DOHH2 (cell line): ENCODE data around the gene ZNF280B.

Source experiments
- H3F3A ChIP-seq: fragments of 200-600 bp; sonication (generic), shearing (Covaris generic); 2 replicates; pipeline ENCODE4 v1.6.0; 2016; ENCODE audit warnings: antibody characterized with exemption, mild to moderate bottlenecking; ENCODE audit not compliant: control insufficient read depth, insufficient read depth
- H3K27ac ChIP-seq: fragments of 200-600 bp; sonication (generic); 2 replicates; pipeline ENCODE4 v1.5.1; 2014; ENCODE audit warnings: low read depth, mild to moderate bottlenecking, low read length, moderate library complexity
- H3K27me3 ChIP-seq: fragments of 200-600 bp; sonication (generic); 2 replicates; pipeline ENCODE4 v1.6.1; 2014; ENCODE audit warnings: mild to moderate bottlenecking, low read length, mixed read lengths; ENCODE audit not compliant: control insufficient read depth
- H3K36me3 ChIP-seq: fragments of 200-600 bp; sonication (generic); 2 replicates; pipeline ENCODE4 v1.6.1; 2014; ENCODE audit warnings: mild to moderate bottlenecking, low read length, moderate library complexity, mixed read lengths; ENCODE audit not compliant: control insufficient read depth
- H3K4me1 ChIP-seq: fragments of 200-600 bp; sonication (generic); 2 replicates; pipeline ENCODE4 v1.6.1; 2014; ENCODE audit warnings: mild to moderate bottlenecking, low read length, mixed read lengths; ENCODE audit not compliant: control insufficient read depth
- H3K4me2 ChIP-seq: fragments of 200-600 bp; sonication (generic); 2 replicates; pipeline ENCODE4 v1.6.0; 2014; ENCODE audit warnings: mild to moderate bottlenecking, low read length, moderate library complexity
- H3K4me3 ChIP-seq: fragments of 200-600 bp; sonication (generic); 2 replicates; pipeline ENCODE4 v1.5.1; 2014; ENCODE audit warnings: mild to moderate bottlenecking, low read length, mixed read lengths
- H3K79me2 ChIP-seq: fragments of 200-600 bp; sonication (generic); 2 replicates; pipeline ENCODE4 v1.6.1; 2014; ENCODE audit warnings: mild to moderate bottlenecking, low read length, mixed read lengths; ENCODE audit not compliant: control insufficient read depth
- H3K9me2 ChIP-seq: fragments of 200-600 bp; sonication (generic); replicated peaks from 2 replicates; pipeline ENCODE4 v1.6.1; 2014; ENCODE audit warnings: mild to moderate bottlenecking, low read length, mixed read lengths; ENCODE audit not compliant: control insufficient read depth
- H3K9me3 ChIP-seq: fragments of 200-600 bp; sonication (generic); 2 replicates; pipeline ENCODE4 v1.6.1; 2014; ENCODE audit warnings: antibody characterized with exemption, low read length, mixed read lengths; ENCODE audit not compliant: control insufficient read depth, insufficient read depth
- H4K20me1 ChIP-seq: fragments of 200-600 bp; sonication (generic); 2 replicates; pipeline ENCODE4 v1.6.0; 2014; ENCODE audit warnings: low read depth, mild to moderate bottlenecking, antibody characterized with exemption, low read length, moderate library complexity; ENCODE audit not compliant: control insufficient read depth, insufficient read depth
- EZH2phosphoT487 ChIP-seq: fragments of 200-600 bp; sonication (generic); IDR thresholded peaks from 2 replicates; pipeline ENCODE4 v1.6.1; 2017; ENCODE audit warnings: borderline replicate concordance, mild to moderate bottlenecking, antibody characterized with exemption, low read length, moderate library complexity, mixed read lengths
- TF ChIP-seq, protein P1 (sequence below): fragments of 200-600 bp; sonication (generic); IDR thresholded peaks from one replicate; pipeline ENCODE4 v1.5.1; 2014; ENCODE audit warnings: antibody characterized with exemption, mild to moderate bottlenecking, low read depth, low read length; ENCODE audit not compliant: poor library complexity, severe bottlenecking

The ZNF280B gene

GRCh38 chr22:22548910-22549309 lies 40.4 kb upstream of the ZNF280B start:
- TF ChIP-seq, protein P1, sequence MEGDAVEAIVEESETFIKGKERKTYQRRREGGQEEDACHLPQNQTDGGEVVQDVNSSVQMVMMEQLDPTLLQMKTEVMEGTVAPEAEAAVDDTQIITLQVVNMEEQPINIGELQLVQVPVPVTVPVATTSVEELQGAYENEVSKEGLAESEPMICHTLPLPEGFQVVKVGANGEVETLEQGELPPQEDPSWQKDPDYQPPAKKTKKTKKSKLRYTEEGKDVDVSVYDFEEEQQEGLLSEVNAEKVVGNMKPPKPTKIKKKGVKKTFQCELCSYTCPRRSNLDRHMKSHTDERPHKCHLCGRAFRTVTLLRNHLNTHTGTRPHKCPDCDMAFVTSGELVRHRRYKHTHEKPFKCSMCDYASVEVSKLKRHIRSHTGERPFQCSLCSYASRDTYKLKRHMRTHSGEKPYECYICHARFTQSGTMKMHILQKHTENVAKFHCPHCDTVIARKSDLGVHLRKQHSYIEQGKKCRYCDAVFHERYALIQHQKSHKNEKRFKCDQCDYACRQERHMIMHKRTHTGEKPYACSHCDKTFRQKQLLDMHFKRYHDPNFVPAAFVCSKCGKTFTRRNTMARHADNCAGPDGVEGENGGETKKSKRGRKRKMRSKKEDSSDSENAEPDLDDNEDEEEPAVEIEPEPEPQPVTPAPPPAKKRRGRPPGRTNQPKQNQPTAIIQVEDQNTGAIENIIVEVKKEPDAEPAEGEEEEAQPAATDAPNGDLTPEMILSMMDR: no peak
- no peak for TF ChIP-seq EZH2phosphoT487
- no peaks in the 10 kb centered on the region for H3K79me2 ChIP-seq
- H3K27ac ChIP-seq: no peak overlapping the region
- no peaks in the 10 kb centered on the region for H3K36me3 ChIP-seq
- peaks cover 26% of the 10 kb centered on the region for H3K4me1 ChIP-seq
- no peak overlapping the region for H3K4me2 ChIP-seq
- no peaks in the 10 kb centered on the region for H3K27me3 ChIP-seq
- H3K4me3 ChIP-seq: no peak overlapping the region
- peaks cover 6% of the 10 kb centered on the region for H3F3A ChIP-seq
- H3K9me3 ChIP-seq: no peaks in the 10 kb centered on the region
- H4K20me1 ChIP-seq: no peaks in the 10 kb centered on the region
- H3K9me2 ChIP-seq: no peaks in the 10 kb centered on the region

GRCh38 chr22:22548317-22548716 lies 39.8 kb upstream of the ZNF280B start:
- H3K36me3 ChIP-seq: no peaks in the 10 kb centered on the region
- no peaks in the 10 kb centered on the region for H4K20me1 ChIP-seq
- no peaks in the 10 kb centered on the region for H3K27me3 ChIP-seq
- peak overlapping the region; percentile 38 for H3K27ac ChIP-seq
- H3K4me3 ChIP-seq: 0 out of 2 replicates have a peak overlapping the region, but pooled peaks have one; percentile 38
- H3K9me2 ChIP-seq: no peaks in the 10 kb centered on the region
- H3K9me3 ChIP-seq: no peaks in the 10 kb centered on the region
- TF ChIP-seq, protein P1: no peak
- TF ChIP-seq EZH2phosphoT487: no peak
- H3F3A ChIP-seq: peaks cover 6% of the 10 kb centered on the region
- H3K79me2 ChIP-seq: no peaks in the 10 kb centered on the region
- peak overlapping the region; percentile 54 for H3K4me2 ChIP-seq
- peaks cover 26% of the 10 kb centered on the region for H3K4me1 ChIP-seq

- Histone ChIP-seq H3K4me2 (peak overlapping the region; percentile 54), H3K4me3 (peak overlapping the region; percentile 38), H3K36me3 (no peaks in the 10 kb centered on the region), H3K79me2 (no peaks in the 10 kb centered on the region), H3K9me2 (no peaks in the 10 kb centered on the region), H3F3A (peaks cover 6% of the 10 kb centered on the region), H3K4me1 (peaks cover 26% of the 10 kb centered on the region), H3K27ac (peak overlapping the region; percentile 38), H4K20me1 (no peaks in the 10 kb centered on the region), H3K9me3 (no peaks in the 10 kb centered on the region), H3K27me3 (no peaks in the 10 kb centered on the region)
- TF ChIP-seq, protein P1: no peak
- TF ChIP-seq EZH2phosphoT487: no peak
Measured at GRCh38 chr22:22547692-22548300, 39.3 kb upstream of the ZNF280B start.
